Osteocyte (in vitro differentiated cells): Measurements from ENCODE around the gene CDH4. TPM values are rescaled to one million over a fixed set of nuclear protein-coding genes. Genes with fewer than 3 reads are reported as not detected.

Experiments used
- DNase-seq: peaks from one replicate; pipeline ENCODE4 v3.0.0; 2021; ENCODE audit warnings: mixed read lengths; ENCODE audit not compliant: unreplicated experiment; ENCODE audit errors: extremely low spot score
- H3K27ac Mint-ChIP-seq: one replicate; pipeline ENCODE4 v1.8.0; 2021; ENCODE audit warnings: mild to moderate bottlenecking, mixed read lengths; ENCODE audit not compliant: unreplicated experiment
- H3K27me3 Mint-ChIP-seq: one replicate; pipeline ENCODE4 v1.8.0; 2021; ENCODE audit warnings: mixed read lengths; ENCODE audit not compliant: unreplicated experiment
- H3K36me3 Mint-ChIP-seq: one replicate; pipeline ENCODE4 v1.8.0; 2021; ENCODE audit warnings: mixed read lengths; ENCODE audit not compliant: unreplicated experiment
- H3K4me1 Mint-ChIP-seq: one replicate; pipeline ENCODE4 v1.8.0; 2021; ENCODE audit warnings: mixed read lengths; ENCODE audit not compliant: unreplicated experiment
- H3K4me3 Mint-ChIP-seq: one replicate; pipeline ENCODE4 v1.8.0; 2021; ENCODE audit warnings: mild to moderate bottlenecking, moderate library complexity, mixed read lengths; ENCODE audit not compliant: unreplicated experiment
- H3K9me3 Mint-ChIP-seq: one replicate; pipeline ENCODE4 v1.8.0; 2021; ENCODE audit warnings: mixed read lengths; ENCODE audit not compliant: unreplicated experiment
- total RNA-seq: library from RNA; stranded (reverse); gene quantifications from 2 replicates; pipeline ENCODE4 v1.2.1, GENCODE V29; 2021
- TF ChIP-seq, protein P1 (sequence below): fragments of 200-600 bp; sonication (generic); IDR thresholded peaks from 2 replicates; pipeline ENCODE4 v1.5.0; 2021; ENCODE audit warnings: antibody characterized with exemption, mild to moderate bottlenecking, moderate library complexity

The CDH4 gene
- total RNA-seq, 1 donor from 2014 or later = 1.3 TPM

DNA sequence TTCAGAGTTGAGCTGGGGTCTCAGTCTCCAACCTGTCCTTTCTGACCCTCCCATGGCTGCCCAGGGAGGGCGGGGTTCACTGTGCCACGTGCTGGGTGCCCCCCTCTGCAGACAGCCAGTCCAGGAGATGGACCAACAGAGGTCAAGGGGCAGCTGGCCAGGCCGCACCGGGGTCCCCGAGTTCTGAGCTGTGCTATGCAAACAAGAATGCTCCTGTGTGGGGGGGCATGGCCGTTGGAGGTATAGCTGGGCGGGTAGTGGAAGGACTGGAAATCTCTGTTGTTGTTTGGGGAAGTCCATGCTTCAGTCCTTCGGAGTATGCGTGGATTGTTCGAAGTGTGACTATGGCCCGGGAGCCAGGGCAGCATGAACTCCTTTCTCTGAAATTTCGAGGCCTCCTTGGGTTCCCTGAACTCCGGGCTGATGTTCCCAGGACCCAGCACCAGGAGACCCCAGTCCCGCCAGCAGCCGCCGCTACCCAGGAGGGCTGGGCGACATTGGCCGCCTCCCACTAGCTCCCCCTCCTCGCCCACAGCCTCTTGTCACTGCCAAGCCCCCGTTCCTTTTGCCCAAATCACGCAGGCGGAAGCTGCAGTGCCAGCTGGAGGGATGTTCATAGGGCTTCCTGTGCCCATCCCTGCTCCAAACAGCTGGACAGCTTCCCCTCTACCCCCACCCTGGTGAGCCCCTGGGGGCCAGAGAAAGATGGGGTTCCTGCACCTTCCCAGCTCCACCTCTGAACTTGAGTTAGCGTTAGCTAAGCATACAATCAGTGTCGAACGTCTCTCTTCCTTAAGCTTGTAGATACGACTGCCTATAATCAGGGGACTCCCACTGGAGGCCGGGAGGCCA lies 687.0 kb downstream of the CDH4 start:
- no peak for DNase-seq
- no peaks in the 10 kb centered on the region for H3K36me3 Mint-ChIP-seq
- no peaks in the 10 kb centered on the region for H3K9me3 Mint-ChIP-seq
- H3K4me3 Mint-ChIP-seq = no peak overlapping the region
- no peaks in the 10 kb centered on the region for H3K27me3 Mint-ChIP-seq
- no peaks in the 10 kb centered on the region for H3K4me1 Mint-ChIP-seq
- TF ChIP-seq, protein P1, sequence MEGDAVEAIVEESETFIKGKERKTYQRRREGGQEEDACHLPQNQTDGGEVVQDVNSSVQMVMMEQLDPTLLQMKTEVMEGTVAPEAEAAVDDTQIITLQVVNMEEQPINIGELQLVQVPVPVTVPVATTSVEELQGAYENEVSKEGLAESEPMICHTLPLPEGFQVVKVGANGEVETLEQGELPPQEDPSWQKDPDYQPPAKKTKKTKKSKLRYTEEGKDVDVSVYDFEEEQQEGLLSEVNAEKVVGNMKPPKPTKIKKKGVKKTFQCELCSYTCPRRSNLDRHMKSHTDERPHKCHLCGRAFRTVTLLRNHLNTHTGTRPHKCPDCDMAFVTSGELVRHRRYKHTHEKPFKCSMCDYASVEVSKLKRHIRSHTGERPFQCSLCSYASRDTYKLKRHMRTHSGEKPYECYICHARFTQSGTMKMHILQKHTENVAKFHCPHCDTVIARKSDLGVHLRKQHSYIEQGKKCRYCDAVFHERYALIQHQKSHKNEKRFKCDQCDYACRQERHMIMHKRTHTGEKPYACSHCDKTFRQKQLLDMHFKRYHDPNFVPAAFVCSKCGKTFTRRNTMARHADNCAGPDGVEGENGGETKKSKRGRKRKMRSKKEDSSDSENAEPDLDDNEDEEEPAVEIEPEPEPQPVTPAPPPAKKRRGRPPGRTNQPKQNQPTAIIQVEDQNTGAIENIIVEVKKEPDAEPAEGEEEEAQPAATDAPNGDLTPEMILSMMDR = no peak
- no peak overlapping the region for H3K27ac Mint-ChIP-seq

DNA sequence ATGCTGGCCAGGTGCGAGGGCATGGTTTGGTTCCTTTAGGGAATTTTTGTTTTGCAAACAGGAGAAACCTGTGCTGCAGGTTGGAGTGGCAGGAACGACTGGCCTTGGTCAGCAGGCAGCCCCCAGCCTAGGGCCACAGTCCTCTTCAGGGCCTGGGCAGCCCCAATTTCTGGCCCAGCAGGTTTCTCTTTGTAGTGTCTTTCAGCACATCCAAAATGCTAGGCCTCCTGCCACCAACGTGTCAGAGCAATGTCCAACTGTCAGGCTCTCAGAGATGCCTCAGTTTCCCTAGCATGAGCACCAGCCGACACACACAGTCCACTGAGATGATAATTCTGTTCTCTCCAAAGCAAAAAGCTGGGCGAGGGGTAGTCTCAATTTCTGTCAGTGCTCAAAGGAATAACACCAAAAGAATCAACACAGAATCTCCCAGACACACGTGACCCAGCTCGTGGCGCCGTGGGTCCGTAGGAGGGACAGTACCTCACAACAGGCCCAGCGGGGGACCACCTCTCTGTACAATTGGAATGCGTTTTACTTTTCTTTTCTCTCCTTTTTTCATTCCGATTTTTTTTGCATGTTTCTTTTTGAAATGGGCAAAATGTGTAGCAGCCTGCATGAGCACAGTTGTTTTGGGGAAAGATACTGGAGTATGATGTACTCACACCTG lies 687.8 kb downstream of the CDH4 start:
- no peak for DNase-seq
- Mint-ChIP-seq H3K27me3 (no peaks in the 10 kb centered on the region), H3K4me1 (no peaks in the 10 kb centered on the region), H3K4me3 (no peak overlapping the region), H3K36me3 (no peaks in the 10 kb centered on the region), H3K9me3 (no peaks in the 10 kb centered on the region), H3K27ac (no peak overlapping the region)
- TF ChIP-seq, protein P1 = no peak

DNA sequence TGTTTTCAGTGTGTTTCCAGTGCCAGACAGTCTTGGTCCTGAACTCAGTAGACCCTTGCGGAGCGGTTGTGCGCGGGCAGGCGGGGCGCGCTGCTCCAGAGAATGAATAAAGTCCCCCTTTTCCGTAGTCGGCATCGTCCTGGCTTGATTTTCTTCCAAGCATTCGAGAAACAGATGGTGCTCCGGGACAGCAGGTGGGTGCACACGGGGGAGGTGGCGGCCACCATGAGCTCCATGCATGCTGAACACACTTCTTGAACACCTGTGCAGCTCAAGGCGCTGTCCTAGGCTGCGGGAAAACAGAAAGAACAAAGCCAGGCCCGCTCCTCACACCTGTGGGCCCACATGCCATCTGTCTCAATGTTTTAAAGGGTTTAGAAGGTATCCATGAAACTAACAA lies 688.4 kb downstream of the CDH4 start:
- Mint-ChIP-seq H3K4me1 (no peaks in the 10 kb centered on the region), H3K9me3 (no peaks in the 10 kb centered on the region), H3K4me3 (no peak overlapping the region), H3K27ac (no peak overlapping the region), H3K27me3 (no peaks in the 10 kb centered on the region), H3K36me3 (no peaks in the 10 kb centered on the region)
- TF ChIP-seq, protein P1 = no peak
- DNase-seq = no peak

DNA sequence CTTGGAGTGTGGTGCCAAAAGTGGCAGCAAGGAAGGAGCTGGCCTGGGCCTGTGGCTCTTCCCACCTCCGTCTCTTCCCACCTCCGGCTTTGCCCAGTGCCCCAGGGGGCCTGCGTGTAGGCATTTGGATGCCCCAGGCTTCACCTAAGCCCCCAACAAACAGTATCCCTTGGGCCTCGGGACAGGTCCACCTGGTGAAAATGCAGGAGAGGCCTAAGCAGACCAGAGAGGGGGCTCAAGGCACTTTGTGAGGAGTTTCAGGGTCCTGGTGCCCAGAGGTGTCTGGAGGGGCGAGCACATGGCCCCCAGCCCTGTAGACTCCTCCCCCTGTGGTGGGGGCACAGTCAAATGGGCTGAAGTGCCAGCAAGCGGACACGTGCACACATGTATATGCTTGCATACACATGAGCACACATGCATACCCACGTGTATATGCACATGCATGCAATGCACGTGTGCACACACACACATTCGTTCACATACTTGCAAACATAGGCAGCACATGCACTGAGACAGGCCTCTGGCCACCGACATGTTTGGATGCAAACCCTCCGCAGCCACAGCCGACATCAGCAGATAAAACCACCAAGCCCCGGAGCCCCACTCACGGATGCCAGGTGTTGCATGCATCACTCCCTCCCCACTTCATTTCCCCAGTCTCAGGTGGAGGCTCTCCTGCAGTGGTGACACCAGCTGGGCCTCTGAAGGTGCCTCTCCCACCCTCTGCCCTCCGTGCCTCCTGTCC lies 689.1 kb downstream of the CDH4 start:
- Mint-ChIP-seq H3K27me3 (no peaks in the 10 kb centered on the region), H3K27ac (no peak overlapping the region), H3K4me1 (no peaks in the 10 kb centered on the region), H3K4me3 (no peak overlapping the region), H3K36me3 (no peaks in the 10 kb centered on the region), H3K9me3 (no peaks in the 10 kb centered on the region)
- TF ChIP-seq, protein P1 = no peak
- DNase-seq = no peak
